Measurements from ENCODE around the gene NAT16. TPM values are rescaled to one million over a fixed set of nuclear protein-coding genes. Genes with fewer than 3 reads are reported as not detected.
A peak's percentile ranks its signal among the peaks of the same experiment; 100 is the strongest.
"Not testable (repeated sequence)": the region's sequence is repeated elsewhere in the genome, so short reads cannot be mapped to it uniquely, and the experiment has no call there.

The NAT16 gene
- total RNA-seq, 1 experiment from 2014 or later: not detected

DNA sequence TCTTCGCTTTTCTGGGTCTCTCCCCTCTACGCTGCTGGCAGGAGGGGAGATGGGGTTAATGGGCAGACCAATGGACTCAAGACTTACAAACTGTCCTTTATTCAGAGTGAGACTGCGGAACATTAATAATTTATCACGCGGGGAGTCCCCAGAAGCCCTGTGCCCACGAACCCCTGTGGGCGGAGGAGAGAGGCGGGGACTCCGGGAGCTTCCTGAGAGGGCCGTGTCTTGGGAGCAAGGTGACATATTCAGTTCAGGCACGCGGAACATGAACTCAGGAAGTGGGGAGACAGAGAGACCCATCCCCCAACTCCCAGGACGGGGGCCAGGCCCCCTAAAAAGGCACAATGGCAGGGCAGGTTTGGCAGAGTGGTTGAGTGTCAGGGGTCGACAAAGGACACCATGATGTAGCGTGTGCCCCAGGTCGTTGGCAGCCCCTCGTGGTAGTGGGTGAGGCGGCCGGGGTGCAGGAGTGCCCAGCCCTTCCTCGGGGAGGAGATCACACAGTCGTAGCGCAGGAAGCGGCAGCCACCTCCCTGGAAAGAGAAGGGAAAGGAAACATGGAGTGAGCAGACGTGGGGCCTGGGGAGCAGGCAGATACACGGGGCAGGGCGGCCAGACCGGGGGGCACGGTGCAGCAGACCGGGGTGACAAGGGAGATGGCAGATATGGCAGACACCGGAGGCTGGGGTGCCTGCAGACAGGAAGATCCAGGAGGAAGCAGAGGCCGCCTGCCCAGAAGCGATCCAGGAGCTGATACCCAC lies 26.0 kb upstream of the NAT16 start:
- in situ Hi-C loops (cut with HindIII; ENCODE audit: low pct_unique_long_range_greater_than_20kb, low sequenced_read_pairs): no loop called here
- DNase-seq (ENCODE audit: low read depth): no peak

DNA sequence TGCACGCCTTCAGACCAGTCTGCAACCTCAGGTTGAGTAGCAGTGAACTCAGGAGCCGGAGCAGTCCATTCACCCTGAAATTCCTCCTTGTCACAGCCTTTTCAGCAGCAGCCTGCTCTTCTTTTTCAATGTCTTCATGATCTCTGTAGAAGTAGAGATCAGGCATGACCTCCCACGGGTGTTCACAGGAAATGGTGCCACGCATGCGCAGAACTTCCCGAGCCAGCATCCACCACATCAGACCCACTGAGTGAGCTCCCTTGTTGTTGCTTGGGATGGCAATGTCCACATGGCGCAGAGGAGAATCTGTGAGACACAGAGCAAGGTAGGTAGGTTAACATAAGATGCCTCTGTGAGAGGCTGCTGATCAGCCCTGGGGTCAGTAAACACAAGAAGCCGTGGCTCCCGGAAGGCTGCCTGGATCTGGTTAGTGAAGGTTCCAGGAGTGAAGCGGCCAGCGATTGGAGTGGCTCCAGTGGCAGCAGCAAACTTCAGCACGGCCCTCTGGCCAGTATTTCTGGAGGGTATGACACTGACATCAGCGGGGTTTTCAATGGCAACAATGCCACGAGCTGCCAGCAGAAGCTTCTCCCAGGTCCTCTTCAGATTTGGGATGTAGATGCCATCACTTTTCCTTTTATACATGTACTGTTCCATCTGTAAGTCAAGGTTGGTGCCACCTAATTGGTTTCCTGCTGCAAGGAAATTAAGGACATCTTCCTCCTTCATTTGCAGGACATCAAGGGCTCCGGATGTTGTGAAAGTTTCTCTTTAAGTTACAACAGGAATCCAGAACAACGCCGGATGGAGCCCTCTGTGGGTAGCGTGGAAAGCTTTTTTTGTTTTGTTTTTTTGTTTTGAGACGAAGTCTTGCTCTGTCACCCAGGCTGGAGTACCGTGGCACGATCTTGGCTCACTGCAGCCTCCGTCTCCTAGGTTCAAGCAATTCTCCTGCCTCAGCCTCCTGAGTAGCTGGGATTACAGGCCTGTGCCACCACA lies 23.9 kb upstream of the NAT16 start:
- in situ Hi-C loops (cut with HindIII; ENCODE audit: low pct_unique_long_range_greater_than_20kb, low sequenced_read_pairs); DNase-seq (ENCODE audit: low read depth): not testable (repeated sequence)

DNA sequence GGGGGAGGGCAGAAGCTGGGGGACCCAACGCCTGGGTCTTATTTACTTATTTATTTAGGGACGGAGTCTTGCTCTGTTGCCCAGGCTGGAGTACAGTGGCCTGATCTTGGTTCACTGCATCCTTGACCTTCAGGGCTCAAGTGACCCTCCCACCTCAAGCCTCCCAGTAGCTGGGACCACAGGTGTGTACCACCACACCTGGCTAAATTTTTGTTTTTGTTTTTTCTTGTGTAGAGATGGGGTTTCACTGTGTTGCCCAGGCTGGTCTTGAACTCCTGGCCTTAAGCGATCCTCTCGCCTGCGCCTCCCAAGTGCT lies 22.5 kb upstream of the NAT16 start:
- no peak for DNase-seq (ENCODE audit: low read depth)
- in situ Hi-C loops (cut with HindIII; ENCODE audit: low pct_unique_long_range_greater_than_20kb, low sequenced_read_pairs): no loop called here

DNA sequence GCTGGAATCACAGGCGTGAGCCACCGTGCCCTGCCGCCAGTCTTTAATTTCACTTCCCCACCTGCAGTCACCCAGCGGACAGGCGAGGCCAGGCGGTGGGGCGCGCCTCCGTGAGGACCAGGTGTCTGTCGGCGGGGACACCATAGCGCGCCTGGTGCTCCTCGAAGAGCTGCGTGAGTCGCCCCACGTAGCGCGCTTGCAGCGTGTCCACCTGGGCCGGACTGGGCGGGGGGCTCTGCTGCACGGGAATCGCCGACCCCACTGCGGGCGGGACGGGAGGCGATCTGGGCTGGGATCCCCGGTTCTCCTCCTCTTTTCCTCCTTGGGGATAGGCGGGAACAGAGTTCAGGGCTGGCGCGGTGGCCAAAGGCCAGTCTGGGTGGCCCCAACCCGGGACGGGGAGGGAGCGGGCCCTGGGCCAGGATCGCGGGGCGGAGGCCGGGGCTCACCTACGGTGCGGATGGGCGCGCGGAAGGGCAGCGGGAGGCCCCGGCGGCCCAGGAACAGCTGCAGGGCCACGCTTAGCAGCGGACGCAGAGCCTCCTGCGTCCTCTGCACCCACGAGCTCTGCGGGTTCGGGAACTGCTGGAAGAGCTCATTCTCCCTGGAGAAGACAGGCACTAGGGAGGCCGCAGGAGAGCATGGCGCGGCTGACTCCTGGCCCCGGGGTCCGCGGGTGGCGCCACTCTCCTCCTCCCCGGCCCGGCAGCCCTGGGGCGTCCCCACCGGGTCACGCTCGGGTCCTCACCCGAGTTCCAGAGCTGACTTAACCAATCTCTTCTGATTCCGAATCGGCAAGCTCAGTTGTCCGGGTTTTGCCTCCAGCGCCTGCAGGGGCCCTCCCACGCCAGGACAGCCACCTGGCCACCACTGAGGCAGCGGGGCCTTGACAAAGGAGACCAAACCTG lies 21.9 kb upstream of the NAT16 start:
- DNase-seq (ENCODE audit: low read depth): no peak
- in situ Hi-C loops (cut with HindIII; ENCODE audit: low pct_unique_long_range_greater_than_20kb, low sequenced_read_pairs): no loop called here

DNA sequence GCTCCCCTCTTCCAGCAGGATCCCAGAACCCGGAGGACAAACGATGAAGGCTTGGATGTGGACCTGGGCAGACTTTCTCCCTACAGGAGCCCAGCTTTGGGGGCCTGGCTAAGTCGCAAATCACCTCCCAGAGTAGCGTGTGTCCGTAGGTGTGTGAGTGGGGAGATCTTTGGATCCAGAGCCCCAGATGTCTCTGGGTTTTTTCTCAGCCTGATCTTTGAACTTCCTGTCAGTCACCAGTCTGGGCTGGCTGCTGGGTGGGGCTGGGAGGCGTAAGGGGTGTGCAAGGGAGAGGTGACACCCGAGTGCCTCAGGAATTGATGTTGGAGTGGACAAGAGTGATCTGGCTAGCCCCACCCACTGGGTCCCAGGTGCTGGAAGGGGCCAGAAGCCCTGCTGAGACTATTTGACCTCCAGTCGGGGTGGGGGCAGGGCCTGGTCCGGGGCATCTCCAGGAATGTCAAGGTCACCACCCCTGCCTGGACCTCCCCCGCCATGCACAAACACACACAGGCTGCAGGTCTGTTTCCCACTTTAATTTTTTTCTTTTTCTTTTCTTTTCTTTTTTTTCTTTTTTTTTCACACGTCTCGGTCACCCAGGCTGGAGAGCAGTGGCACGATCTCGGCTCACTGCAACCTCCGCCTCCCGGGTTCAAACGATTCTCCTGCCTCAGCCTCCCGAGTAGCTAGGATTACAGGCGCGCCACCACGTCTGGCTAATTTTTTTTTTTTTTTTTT lies 20.9 kb upstream of the NAT16 start, which contains the start of gene MOGAT3:
TSS of gene MOGAT3 (minus strand) at position 175 of the 738 bp plus-strand sequence. CDS start 182 bp downstream, outside the sequence.
- no peak for DNase-seq (ENCODE audit: low read depth)
- in situ Hi-C loops (cut with HindIII; ENCODE audit: low pct_unique_long_range_greater_than_20kb, low sequenced_read_pairs): no loop called here

DNA sequence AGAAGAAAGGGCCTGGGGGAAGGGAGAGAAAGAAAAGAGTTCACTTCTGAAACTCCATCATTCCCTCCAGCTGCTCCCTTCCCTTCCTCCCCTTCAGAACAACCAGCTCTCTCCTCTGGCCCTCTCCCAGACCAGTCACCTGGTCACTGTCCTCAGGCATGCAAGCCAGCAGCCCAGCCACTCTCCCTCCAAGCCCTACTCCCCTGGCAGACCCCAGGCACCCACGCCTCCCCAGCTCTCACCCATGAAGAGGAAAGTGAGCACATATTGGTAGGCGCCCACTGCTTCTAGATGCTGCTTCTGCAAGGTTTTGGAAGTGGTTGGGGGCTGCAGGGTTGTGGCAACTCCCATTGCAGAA lies 20.4 kb upstream of the NAT16 start:
- no peak for DNase-seq (ENCODE audit: low read depth)
- in situ Hi-C loops (cut with HindIII; ENCODE audit: low pct_unique_long_range_greater_than_20kb, low sequenced_read_pairs): no loop called here

DNA sequence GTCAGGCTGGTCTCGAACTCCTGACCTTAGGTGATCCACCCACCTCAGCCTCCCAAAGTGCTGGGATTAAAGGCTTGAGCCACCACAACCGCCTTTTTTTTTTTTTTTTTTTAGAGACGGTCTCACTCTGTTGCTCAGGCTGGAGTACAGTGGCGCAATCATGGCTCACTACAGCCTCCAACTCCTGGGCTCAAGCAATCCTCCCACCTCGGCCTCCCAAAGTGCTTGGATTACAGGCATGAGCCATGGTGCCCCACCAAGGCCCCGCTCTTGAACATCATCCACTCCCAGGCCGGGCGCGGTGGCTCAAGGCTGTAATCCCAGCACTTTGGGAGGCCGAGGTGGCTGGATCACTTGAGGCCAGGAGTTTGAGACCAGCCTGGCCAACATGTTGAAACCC lies 19.4 kb upstream of the NAT16 start:
- DNase-seq (ENCODE audit: low read depth); in situ Hi-C loops (cut with HindIII; ENCODE audit: low pct_unique_long_range_greater_than_20kb, low sequenced_read_pairs): not testable (repeated sequence)

DNA sequence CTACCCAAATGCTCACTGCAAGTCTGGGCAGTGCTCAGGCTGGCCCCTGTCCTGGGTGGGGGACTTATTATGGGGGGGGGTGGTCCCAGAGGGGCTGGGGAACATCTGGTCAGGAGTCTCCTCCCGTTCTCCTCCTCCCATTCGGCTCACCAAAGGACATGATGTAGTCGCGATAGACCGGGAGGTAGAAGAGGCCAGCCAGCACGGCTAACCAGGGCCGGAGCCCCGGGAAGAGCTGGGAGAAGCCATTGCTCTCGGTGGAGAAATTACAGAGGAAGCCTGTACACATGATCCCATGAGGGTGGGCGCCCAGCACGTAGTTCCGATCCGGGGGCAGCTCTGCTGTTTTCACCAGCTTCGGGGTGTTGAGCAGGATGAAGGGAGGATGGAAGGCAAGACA lies 18.4 kb upstream of the NAT16 start:
- no peak for DNase-seq (ENCODE audit: low read depth)
- in situ Hi-C loops (cut with HindIII; ENCODE audit: low pct_unique_long_range_greater_than_20kb, low sequenced_read_pairs): no loop called here

DNA sequence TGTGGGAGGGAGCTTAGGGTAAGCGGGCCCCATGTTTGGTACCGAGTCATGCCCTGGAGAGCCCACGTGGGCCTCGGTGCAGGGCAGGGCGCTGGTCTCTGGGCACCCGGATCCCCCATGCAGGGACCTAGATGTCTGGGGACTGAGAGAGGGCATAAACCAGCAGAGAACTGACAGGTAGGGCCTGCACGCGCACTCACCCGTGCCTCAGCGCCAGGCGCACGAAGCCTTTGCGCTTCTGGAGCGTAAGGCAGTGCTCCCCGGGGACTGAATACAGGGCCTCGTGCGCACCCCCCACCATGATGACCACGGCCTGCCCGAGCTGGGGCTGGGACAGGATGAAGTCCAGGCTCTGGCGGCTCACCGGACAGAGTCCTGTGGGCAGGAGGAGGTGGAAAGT lies 17.9 kb upstream of the NAT16 start:
- DNase-seq (ENCODE audit: low read depth): no peak
- in situ Hi-C loops (cut with HindIII; ENCODE audit: low pct_unique_long_range_greater_than_20kb, low sequenced_read_pairs): no loop called here

DNA sequence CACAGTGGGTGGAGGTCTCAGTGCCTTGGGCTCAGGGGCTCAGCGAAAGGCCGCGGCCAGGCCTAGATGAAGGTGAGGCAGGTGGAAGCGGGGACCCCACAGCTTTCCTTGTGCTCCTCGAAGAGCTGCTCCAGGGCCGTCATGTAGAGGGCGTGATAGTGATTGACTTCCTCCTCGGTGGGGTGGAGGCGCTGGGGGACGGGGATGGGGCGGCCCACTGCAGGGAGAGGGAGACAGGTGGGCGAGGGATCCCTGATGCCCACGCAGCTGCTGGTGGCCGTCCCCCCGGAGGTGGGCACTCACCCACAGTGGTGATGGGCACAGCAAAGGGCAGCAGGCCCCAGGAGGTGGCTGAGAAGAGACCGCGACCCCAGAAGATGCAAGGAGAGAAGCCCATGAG lies 15.8 kb upstream of the NAT16 start:
- no peak for DNase-seq (ENCODE audit: low read depth)

DNA sequence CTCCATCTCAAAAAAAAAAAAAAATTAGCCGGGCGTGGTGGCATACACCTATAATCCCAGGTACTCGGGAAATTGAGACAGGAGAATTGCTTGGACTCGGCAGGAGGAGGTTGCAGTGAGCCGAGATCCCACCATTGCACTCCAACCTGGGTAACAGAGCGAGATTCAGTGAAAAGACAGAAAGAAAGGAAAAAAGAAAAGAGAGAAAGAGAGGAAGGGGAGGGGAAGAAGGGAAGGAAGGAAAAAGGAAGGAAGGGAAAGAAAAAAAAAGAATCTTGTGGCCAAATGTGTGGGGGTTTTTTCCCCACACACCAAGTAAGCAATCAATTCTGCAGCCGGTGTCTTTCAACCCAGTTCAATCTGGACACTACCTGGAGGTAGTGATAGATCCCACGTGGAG lies 9.0 kb upstream of the NAT16 start:
- no peak for DNase-seq (ENCODE audit: low read depth)
- in situ Hi-C loops (cut with HindIII; ENCODE audit: low pct_unique_long_range_greater_than_20kb, low sequenced_read_pairs): no loop called here

More for the DNA sequence above, 15.8 kb upstream of the NAT16 start:
- in situ Hi-C loops (cut with HindIII; ENCODE audit: low pct_unique_long_range_greater_than_20kb, low sequenced_read_pairs): no loop called here

DNA sequence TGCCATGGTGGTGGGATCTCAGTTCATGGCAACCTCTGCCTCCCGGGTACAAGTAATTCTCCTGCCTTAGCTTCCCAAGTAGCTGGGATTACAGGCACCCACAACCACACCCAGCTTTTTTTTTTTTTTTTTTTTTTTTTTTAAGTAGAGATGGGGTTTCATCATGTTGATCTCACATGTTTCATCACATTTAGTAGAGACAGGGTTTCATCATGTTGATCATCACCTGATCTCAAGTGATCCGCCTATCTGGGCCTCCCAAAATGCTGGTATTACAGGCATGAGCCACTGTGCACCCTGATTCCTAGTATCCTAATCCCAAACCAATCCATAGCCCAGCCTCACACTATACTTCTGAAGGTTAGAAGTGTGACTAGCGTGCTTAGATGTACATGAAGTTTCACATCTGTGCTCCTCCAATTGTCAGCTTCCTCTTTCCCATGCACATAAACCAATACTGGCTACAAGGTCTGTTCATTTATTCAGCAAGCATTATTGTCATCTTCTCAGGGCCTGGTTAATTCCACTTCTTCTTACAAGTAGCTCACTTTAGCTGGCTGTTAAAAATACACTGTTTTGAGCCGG lies 6.8 kb upstream of the NAT16 start:
- in situ Hi-C loops (cut with HindIII; ENCODE audit: low pct_unique_long_range_greater_than_20kb, low sequenced_read_pairs): no loop called here
- no peak for DNase-seq (ENCODE audit: low read depth)

DNA sequence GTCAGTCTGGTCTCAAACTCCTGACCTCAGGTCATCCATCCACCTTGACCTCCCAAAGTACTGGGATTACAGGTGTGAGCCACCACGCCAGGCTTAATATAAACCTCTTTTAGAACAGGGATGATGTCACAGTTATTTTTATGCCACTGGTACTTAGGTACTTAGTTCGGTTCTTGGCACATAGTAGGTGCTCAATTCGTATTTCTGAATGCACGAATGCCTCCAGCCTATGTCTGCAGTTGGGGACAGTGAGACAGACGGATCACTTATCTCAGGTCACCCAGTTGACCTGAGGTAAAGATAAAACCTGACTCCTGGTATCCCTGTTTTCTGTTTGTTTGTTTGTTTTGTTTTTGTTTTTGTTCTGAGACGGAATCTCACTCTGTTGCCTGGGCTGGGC lies 6.1 kb upstream of the NAT16 start:
- in situ Hi-C loops (cut with HindIII; ENCODE audit: low pct_unique_long_range_greater_than_20kb, low sequenced_read_pairs): no loop called here

DNA sequence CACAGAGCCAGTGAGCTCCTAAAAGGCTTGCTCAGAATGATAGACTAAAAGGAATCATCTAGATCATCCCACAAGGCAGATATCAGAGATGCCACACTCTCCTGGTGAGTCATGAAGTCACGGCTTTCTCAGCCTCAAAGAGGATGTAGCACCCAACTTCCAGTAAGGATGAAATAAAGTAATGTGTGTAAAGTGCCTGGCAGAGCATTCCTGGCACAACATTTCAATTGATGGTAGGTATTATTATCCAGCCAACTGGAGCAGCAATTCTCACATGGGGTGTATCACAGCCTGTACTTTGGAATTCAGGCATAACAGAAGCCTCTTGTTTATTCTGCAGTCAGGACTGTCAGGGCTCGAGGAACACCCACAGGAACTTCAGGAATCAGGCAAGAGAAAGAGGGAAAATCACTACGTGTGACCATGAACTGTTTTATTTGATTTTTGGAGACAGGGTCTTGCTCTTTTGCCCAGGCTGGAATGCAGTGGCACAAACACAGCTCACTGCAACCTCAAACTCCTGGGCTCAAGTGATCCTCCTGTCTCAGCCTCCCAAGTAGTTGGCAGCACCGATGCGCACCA lies 5.3 kb upstream of the NAT16 start:
- peak; percentile 43 for DNase-seq (ENCODE audit: low read depth)
- in situ Hi-C loops (cut with HindIII; ENCODE audit: low pct_unique_long_range_greater_than_20kb, low sequenced_read_pairs): no loop called here

More for the DNA sequence above, 6.1 kb upstream of the NAT16 start:
- DNase-seq (ENCODE audit: low read depth): no peak

DNA sequence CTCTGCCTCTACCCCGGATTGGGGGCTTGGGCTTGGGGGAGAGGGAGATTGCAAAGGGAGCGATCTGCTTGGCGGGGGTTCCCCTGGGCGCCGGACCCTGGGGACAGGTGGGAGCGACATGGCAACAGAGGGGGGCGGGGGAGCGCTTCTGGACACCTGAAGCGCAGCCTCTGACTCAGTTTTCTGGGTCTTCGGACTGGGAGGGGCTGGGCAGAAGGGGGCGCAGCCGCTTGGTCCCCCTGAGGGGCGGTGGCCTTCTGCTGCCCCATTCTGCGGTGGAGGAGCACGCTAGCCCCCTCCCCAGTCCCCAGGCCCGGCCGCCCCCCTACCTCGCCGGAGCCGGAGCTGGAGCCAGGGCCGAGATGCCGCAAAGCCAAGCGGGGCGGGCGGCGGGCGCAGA lies 380 bp downstream of the NAT16 start:
- in situ Hi-C loops (cut with HindIII; ENCODE audit: low pct_unique_long_range_greater_than_20kb, low sequenced_read_pairs): no loop called here
- DNase-seq (ENCODE audit: low read depth): no peak

DNA sequence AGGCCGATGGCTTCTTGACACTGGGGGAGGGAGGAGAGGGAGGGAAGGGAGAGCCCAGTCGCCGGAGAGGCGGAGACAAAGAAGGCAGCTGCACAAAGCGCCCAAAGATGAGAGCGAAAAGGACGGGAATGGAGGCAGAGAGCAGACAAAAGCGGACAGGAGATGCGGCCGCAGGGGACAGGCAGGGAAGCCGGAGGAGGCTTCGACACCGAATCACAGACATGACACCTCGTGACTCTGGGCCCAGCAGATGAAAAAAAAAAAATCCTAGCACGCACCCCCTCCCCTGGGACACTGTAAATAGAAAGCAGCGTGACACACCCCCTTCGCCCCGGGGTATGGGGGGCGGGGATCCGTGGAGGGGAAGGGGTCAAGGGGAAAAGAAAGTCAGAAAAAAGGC lies 976 bp downstream of the NAT16 start:
- in situ Hi-C loops (cut with HindIII; ENCODE audit: low pct_unique_long_range_greater_than_20kb, low sequenced_read_pairs): no loop called here

DNA sequence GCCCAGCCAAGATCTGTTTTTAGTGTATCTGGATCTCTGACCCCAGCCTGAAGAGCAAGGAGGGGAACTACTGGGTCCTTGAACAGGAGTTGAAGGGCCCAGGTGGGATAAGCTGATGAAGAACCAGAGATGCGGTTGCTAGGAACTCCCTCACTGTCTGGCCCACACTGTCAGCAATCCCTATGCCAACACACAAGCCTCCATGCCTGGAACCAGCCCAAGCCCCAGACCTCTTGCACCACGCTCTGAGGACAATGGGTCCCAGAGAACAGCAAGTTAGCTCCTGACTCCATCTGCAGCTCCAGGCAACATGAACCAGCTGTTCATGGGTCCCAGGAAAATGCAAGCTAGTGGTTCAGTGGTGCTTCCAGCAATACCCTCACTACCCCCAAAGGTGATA lies 2.4 kb downstream of the NAT16 start:
- in situ Hi-C loops (cut with HindIII; ENCODE audit: low pct_unique_long_range_greater_than_20kb, low sequenced_read_pairs): no loop called here
- no peak for DNase-seq (ENCODE audit: low read depth)

More for the DNA sequence above, 976 bp downstream of the NAT16 start:
- no peak for DNase-seq (ENCODE audit: low read depth)

All from Caki2 (cell line).